HG03469 (cell line): ENCODE data around the gene PAPOLG.

Experiments
- ATAC-seq: cut with Tn5 transposase; IDR thresholded peaks from one replicate; pipeline ENCODE4 v1.9.1; 2021; ENCODE audit warnings: mild to moderate bottlenecking, moderate library complexity, moderate number of reproducible peaks; ENCODE audit not compliant: unreplicated experiment

The PAPOLG gene

GRCh38 chr2:60756097-60757087 is at the start of gene PAPOLG:
TSS of gene PAPOLG (plus strand) at chr2:60756268. CDS start at chr2:60756479, 211 bp downstream.
- peak; percentile 94 for ATAC-seq

GRCh38 chr2:60707750-60708371 is 48.2 kb upstream of the PAPOLG start:
- ATAC-seq: no peak

GRCh38 chr2:60708630-60709320 is 47.3 kb upstream of the PAPOLG start:
- no peak for ATAC-seq

GRCh38 chr2:60710707-60711106 is 45.4 kb upstream of the PAPOLG start:
- ATAC-seq: no peak

GRCh38 chr2:60715561-60715960 is 40.5 kb upstream of the PAPOLG start:
- no peak for ATAC-seq

- ATAC-seq: no peak
These were observed 38.4 kb upstream of the PAPOLG start for GRCh38 chr2:60717691-60718090.

GRCh38 chr2:60719331-60719730 is 36.7 kb upstream of the PAPOLG start:
- no peak for ATAC-seq

GRCh38 chr2:60725466-60725865 is 30.6 kb upstream of the PAPOLG start:
- no peak for ATAC-seq

GRCh38 chr2:60728855-60729254 is 27.2 kb upstream of the PAPOLG start:
- ATAC-seq: no peak

GRCh38 chr2:60735496-60736250 is 20.4 kb upstream of the PAPOLG start:
- ATAC-seq: no peak

- ATAC-seq: no peak
These were observed 17.4 kb upstream of the PAPOLG start for GRCh38 chr2:60738679-60739078.

- ATAC-seq: no peak
These were observed 16.9 kb upstream of the PAPOLG start for GRCh38 chr2:60739156-60739555.

- no peak for ATAC-seq
These were observed 14.5 kb upstream of the PAPOLG start for GRCh38 chr2:60741576-60741975.

- no peak for ATAC-seq
These were observed 13.6 kb upstream of the PAPOLG start for GRCh38 chr2:60742419-60742818.

GRCh38 chr2:60745330-60745729 is 10.7 kb upstream of the PAPOLG start:
- no peak for ATAC-seq

GRCh38 chr2:60745761-60746160 is 10.3 kb upstream of the PAPOLG start:
- no peak for ATAC-seq

- ATAC-seq: no peak
These were observed 9.8 kb upstream of the PAPOLG start for GRCh38 chr2:60746318-60746717.

- no peak for ATAC-seq
These were observed 3.6 kb downstream of the PAPOLG start for GRCh38 chr2:60759654-60760053.

GRCh38 chr2:60764736-60765534 is 8.9 kb downstream of the PAPOLG start:
- no peak for ATAC-seq

GRCh38 chr2:60766283-60766682 is 10.2 kb downstream of the PAPOLG start:
- no peak for ATAC-seq
